Measurements from ENCODE around the gene KLHL29.

GRCh38 chr2:23695214-23695889, 310.4 kb downstream of the KLHL29 start:
- no peak for TF ChIP-seq POLR2A (IDR thresholded peaks at IDR 0.05)
- TF ChIP-seq CTCF (IDR thresholded peaks at IDR 0.05): no peak
